HUES6 (cell line): ENCODE measurements around the gene GCNT2.

Experiments
- H3K27ac ChIP-seq: 2 replicates; pipeline ENCODE4 v1.7.0; 2013; ENCODE audit warnings: low read depth, mild to moderate bottlenecking, low read length, inconsistent platforms
- H3K27me3 ChIP-seq: 2 replicates; pipeline ENCODE4 v1.6.1; 2013; ENCODE audit warnings: low read length; ENCODE audit not compliant: control insufficient read depth, insufficient read depth
- H3K36me3 ChIP-seq: 2 replicates; pipeline ENCODE4 v1.6.1; 2013; ENCODE audit warnings: low read length; ENCODE audit not compliant: control insufficient read depth, insufficient read depth
- H3K4me1 ChIP-seq: 2 replicates; pipeline ENCODE4 v1.6.1; 2013; ENCODE audit warnings: low read length; ENCODE audit not compliant: control insufficient read depth, insufficient read depth
- H3K4me3 ChIP-seq: 2 replicates; pipeline ENCODE4 v1.5.1; 2013; ENCODE audit warnings: low read depth, low read length
- H3K9ac ChIP-seq: one replicate; pipeline ENCODE4 v1.6.1; 2013; ENCODE audit warnings: mild to moderate bottlenecking, low read length
- H3K9me3 ChIP-seq: 2 replicates; pipeline ENCODE4 v1.6.1; 2013; ENCODE audit warnings: low read depth, low read length; ENCODE audit not compliant: control insufficient read depth, insufficient read depth

GCNT2 gene

GRCh38 chr6:10627800-10628199, 106.6 kb downstream of the GCNT2 start:
- H3K4me3 ChIP-seq: no peak overlapping the region
- no peaks in the 10 kb centered on the region for H3K27me3 ChIP-seq
- H3K4me1 ChIP-seq: no peaks in the 10 kb centered on the region
- no peaks in the 10 kb centered on the region for H3K9me3 ChIP-seq
- no peak overlapping the region for H3K9ac ChIP-seq
- peaks cover 56% of the 10 kb centered on the region for H3K36me3 ChIP-seq
- H3K27ac ChIP-seq: no peak overlapping the region

- H3K4me1 ChIP-seq: 0 out of 2 replicates have a peak, but pooled peaks cover 9% of the 10 kb centered on the region
- H3K27ac ChIP-seq: no peak overlapping the region
- H3K9ac ChIP-seq: no peak overlapping the region
- no peaks in the 10 kb centered on the region for H3K27me3 ChIP-seq
- peaks cover 32% of the 10 kb centered on the region for H3K36me3 ChIP-seq
- H3K9me3 ChIP-seq: no peaks in the 10 kb centered on the region
- no peak overlapping the region for H3K4me3 ChIP-seq
Measured at GRCh38 chr6:10630178-10630577, 109.0 kb downstream of the GCNT2 start.

GRCh38 chr6:10633216-10633615, 112.1 kb downstream of the GCNT2 start:
- Histone ChIP-seq H3K27me3 (no peaks in the 10 kb centered on the region), H3K9me3 (peaks cover 4% of the 10 kb centered on the region), H3K27ac (no peak overlapping the region), H3K9ac (no peak overlapping the region), H3K4me3 (no peak overlapping the region), H3K4me1 (0 out of 2 replicates have a peak, but pooled peaks cover 9% of the 10 kb centered on the region), H3K36me3 (peaks cover 3% of the 10 kb centered on the region)

GRCh38 chr6:10640412-10640811, 119.3 kb downstream of the GCNT2 start:
- H3K27ac ChIP-seq: no peak overlapping the region
- no peaks in the 10 kb centered on the region for H3K36me3 ChIP-seq
- H3K27me3 ChIP-seq: no peaks in the 10 kb centered on the region
- no peak overlapping the region for H3K4me3 ChIP-seq
- no peak overlapping the region for H3K9ac ChIP-seq
- H3K4me1 ChIP-seq: no peaks in the 10 kb centered on the region
- H3K9me3 ChIP-seq: peaks cover 15% of the 10 kb centered on the region

- no peaks in the 10 kb centered on the region for H3K4me1 ChIP-seq
Measured at GRCh38 chr6:10641528-10641927, 120.4 kb downstream of the GCNT2 start.

GRCh38 chr6:10643201-10643651, 122.1 kb downstream of the GCNT2 start:
- Histone ChIP-seq H3K36me3 (no peaks in the 10 kb centered on the region), H3K4me3 (no peak overlapping the region), H3K9ac (no peak overlapping the region), H3K27ac (no peak overlapping the region), H3K4me1 (no peaks in the 10 kb centered on the region), H3K27me3 (no peaks in the 10 kb centered on the region), H3K9me3 (peaks cover 11% of the 10 kb centered on the region)

More at GRCh38 chr6:10641528-10641927, 120.4 kb downstream of the GCNT2 start:
- H3K36me3 ChIP-seq: no peaks in the 10 kb centered on the region
- H3K9ac ChIP-seq: no peak overlapping the region
- no peak overlapping the region for H3K27ac ChIP-seq
- no peaks in the 10 kb centered on the region for H3K27me3 ChIP-seq
- peaks cover 15% of the 10 kb centered on the region for H3K9me3 ChIP-seq
- H3K4me3 ChIP-seq: no peak overlapping the region

GRCh38 chr6:10644225-10644624, 123.1 kb downstream of the GCNT2 start:
- no peak overlapping the region for H3K9ac ChIP-seq
- no peaks in the 10 kb centered on the region for H3K27me3 ChIP-seq
- 0 out of 2 replicates have a peak, but pooled peaks cover 2% of the 10 kb centered on the region for H3K9me3 ChIP-seq
- no peak overlapping the region for H3K27ac ChIP-seq
- no peak overlapping the region for H3K4me3 ChIP-seq
- no peaks in the 10 kb centered on the region for H3K36me3 ChIP-seq
- H3K4me1 ChIP-seq: no peaks in the 10 kb centered on the region

GRCh38 chr6:10655508-10656055, 134.4 kb downstream of the GCNT2 start:
- Histone ChIP-seq H3K36me3 (no peaks in the 10 kb centered on the region), H3K9me3 (no peaks in the 10 kb centered on the region), H3K27ac (no peak overlapping the region), H3K27me3 (no peaks in the 10 kb centered on the region; the same call in 1 of the 2 replicates), H3K9ac (no peak overlapping the region), H3K4me3 (no peak overlapping the region), H3K4me1 (no peaks in the 10 kb centered on the region)

- no peak overlapping the region for H3K27ac ChIP-seq
- no peak overlapping the region for H3K4me3 ChIP-seq
- H3K4me1 ChIP-seq: no peaks in the 10 kb centered on the region
- no peaks in the 10 kb centered on the region; the same call in 1 of the 2 replicates for H3K27me3 ChIP-seq
- no peak overlapping the region for H3K9ac ChIP-seq
- no peaks in the 10 kb centered on the region for H3K9me3 ChIP-seq
- H3K36me3 ChIP-seq: no peaks in the 10 kb centered on the region
Measured at GRCh38 chr6:10658910-10659698, 138.0 kb downstream of the GCNT2 start.

GRCh38 chr6:10659699-10660348, 138.7 kb downstream of the GCNT2 start:
- H3K27me3 ChIP-seq: no peaks in the 10 kb centered on the region; the same call in 1 of the 2 replicates
- no peak overlapping the region; the same call in 1 of the 2 replicates for H3K4me3 ChIP-seq
- no peaks in the 10 kb centered on the region for H3K36me3 ChIP-seq
- no peaks in the 10 kb centered on the region for H3K4me1 ChIP-seq
- no peaks in the 10 kb centered on the region for H3K9me3 ChIP-seq
- no peak overlapping the region for H3K27ac ChIP-seq
- H3K9ac ChIP-seq: no peak overlapping the region
